Adrenal gland (tissue), 5 donors: ENCODE results near the gene GPR37L1.

Experiments used
- POLR2A ChIP-seq, 2 donors: fragments of 450-650 bp; IDR thresholded peaks; one replicate each; pipeline ENCODE4 v1.6.1; 2017; ENCODE audit warnings: antibody characterized with exemption in 2 of 2, mild to moderate bottlenecking in 2 of 2, moderate library complexity in 1 of 2
- TF ChIP-seq, protein P1 (sequence below), 6 experiments: fragments of 450-650 bp in 4 of 6; fragments of 200-600 bp in 2 of 6; sonication (generic) in 1 of 6; IDR thresholded peaks; 1 replicate in 5 of 6; 2 replicates in 1 of 6; pipeline versions ENCODE4 v1.5.1 to v1.8.0; 2016 to 2021; ENCODE audit warnings: antibody characterized with exemption in 6 of 6, mild to moderate bottlenecking in 2 of 6, moderate library complexity in 1 of 6
- donor health status: DM: no; HTN: no; CAD: no.

DNA sequence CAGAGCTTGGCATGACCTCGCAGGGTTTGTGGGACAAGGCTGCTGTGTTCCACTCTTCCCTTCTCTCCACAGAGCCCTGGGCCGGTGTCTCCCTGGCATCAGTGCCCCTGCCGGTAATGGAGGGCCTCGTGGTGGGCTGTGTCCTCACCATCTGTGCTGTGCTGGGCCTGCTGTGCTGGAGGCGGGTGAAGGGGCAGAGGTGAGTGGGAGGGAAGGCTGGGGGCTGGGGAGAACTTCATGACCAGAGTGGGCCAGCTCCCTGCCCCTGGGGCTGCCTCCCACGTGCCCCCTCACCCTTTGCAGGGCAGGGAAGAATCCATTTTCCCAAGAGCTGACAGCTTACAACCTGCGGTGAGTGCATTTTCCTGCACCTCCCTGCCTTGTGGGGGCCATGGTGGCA, 58.9 kb downstream of the GPR37L1 start:
- TF ChIP-seq, protein P1, sequence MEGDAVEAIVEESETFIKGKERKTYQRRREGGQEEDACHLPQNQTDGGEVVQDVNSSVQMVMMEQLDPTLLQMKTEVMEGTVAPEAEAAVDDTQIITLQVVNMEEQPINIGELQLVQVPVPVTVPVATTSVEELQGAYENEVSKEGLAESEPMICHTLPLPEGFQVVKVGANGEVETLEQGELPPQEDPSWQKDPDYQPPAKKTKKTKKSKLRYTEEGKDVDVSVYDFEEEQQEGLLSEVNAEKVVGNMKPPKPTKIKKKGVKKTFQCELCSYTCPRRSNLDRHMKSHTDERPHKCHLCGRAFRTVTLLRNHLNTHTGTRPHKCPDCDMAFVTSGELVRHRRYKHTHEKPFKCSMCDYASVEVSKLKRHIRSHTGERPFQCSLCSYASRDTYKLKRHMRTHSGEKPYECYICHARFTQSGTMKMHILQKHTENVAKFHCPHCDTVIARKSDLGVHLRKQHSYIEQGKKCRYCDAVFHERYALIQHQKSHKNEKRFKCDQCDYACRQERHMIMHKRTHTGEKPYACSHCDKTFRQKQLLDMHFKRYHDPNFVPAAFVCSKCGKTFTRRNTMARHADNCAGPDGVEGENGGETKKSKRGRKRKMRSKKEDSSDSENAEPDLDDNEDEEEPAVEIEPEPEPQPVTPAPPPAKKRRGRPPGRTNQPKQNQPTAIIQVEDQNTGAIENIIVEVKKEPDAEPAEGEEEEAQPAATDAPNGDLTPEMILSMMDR (IDR thresholded peaks at IDR 0.05): no peak
- TF ChIP-seq POLR2A (IDR thresholded peaks at IDR 0.05): no peak
